Pancreas (tissue), 10 donors: Measurements from ENCODE around the gene UTP3. TPM values are rescaled to one million over a fixed set of nuclear protein-coding genes. Genes with fewer than 3 reads are reported as not detected.
"Not testable (repeated sequence)": the region's sequence is repeated elsewhere in the genome, so short reads cannot be mapped to it uniquely, and the experiment has no call there.

Experiments used
- ATAC-seq, 4 donors: fragments of 200-7000 bp; cut with Tn5 transposase; one replicate each; pipeline versions ENCODE4 v1.8.0 to v1.9.1; 2020; ENCODE audit warnings: mild to moderate bottlenecking in 4 of 4, moderate library complexity in 4 of 4
- DNase-seq, 6 donors: peaks; one replicate each; pipeline ENCODE4 v3.0.0-alpha.2; 2020
- FAIRE-seq: peaks from 2 replicates; lab custom pipeline; 2012; peaks lifted over from hg19 to GRCh38; lab: Jason Lieb, UNC
- H3K27ac ChIP-seq, 4 donors: fragments of 200-600 bp; sonication (generic); 1 replicate in 3 of 4; 2 replicates in 1 of 4; pipeline versions ENCODE4 v1.5.0 to v1.8.0; 2020
- H3K27me3 ChIP-seq, 4 donors: fragments of 200-600 bp; one replicate each; pipeline ENCODE4 v1.8.0; 2021
- H3K36me3 ChIP-seq, 3 donors: fragments of 200-600 bp; sonication (generic) in 1 of 3; one replicate each; pipeline versions ENCODE4 v1.5.0 to v1.8.0; 2020 to 2021
- H3K4me1 ChIP-seq, 3 donors: fragments of 200-600 bp; one replicate each; pipeline ENCODE4 v1.8.0; 2021
- H3K4me3 ChIP-seq, 4 donors: fragments of 200-600 bp; sonication (generic) in 2 of 4; one replicate each; pipeline versions ENCODE4 v1.5.0 to v1.8.0; 2020 to 2021
- H3K9me3 ChIP-seq, 4 donors: fragments of 200-600 bp; one replicate each; pipeline ENCODE4 v1.8.0; 2021
- WGBS, 2 donors: extraction: QIAGEN DNeasy Blood & Tissue Kit; methylation state at CpG; one replicate each; pipeline ENCODE4 v1.1.7; 2013; 5-methylcytosine and 5-hydroxymethylcytosine counted together
- intact Hi-C, 3 donors: fragments of 100-400 bp; cut with DNase I; formaldehyde crosslinking; loops; one replicate each; pipeline versions ENCODE4 v1.11.1 to v1.14.2; 2022
- polyA plus RNA-seq, 2 donors: library from polyadenylated mRNA; stranded (reverse); fragments of 200-250 nt; gene quantifications; one replicate each; pipeline ENCODE4 v1.2.3, GENCODE V29; 2013
- total RNA-seq, 6 donors: library from RNA; stranded (reverse); fragmentation: NEBNext Ultra II Directional in 4 of 6; extraction: Animal tissue kit (Norgen Biotek cat#: 25700) in 4 of 6; gene quantifications; one replicate each; pipeline versions ENCODE4 v1.2.1 to v1.2.4, GENCODE V29; 2021 to 2023
- TF ChIP-seq, protein P1 (sequence below), 4 donors: fragments of 200-600 bp; sonication (generic) in 3 of 4; IDR thresholded peaks; one replicate each; pipeline versions ENCODE4 v1.5.0 to v1.8.0; 2021; ENCODE audit warnings: antibody characterized with exemption in 4 of 4
- donor health status: healthy with polysubstance abuse.
- donor health status: DM: no; HTN: no; CAD: no; lungs with moderate emphysema.
- donor health status: DM: no; HTN: no; CAD: no.
- donor health status: control.
- donor health status: control.
- donor health status: Bipolar disorder and iron deficiency.
- donor health status: DM: yes; HTN: yes; CAD: no.
- donor health status: DM: no; HTN: no; CAD: no.
- donor health status: DM: no; HTN: no; CAD: no.
- donor health status: DM: yes; HTN: yes; CAD: no.

Gene UTP3
- total and polyA plus RNA-seq, 8 donors, result 6.5 to 15.4 (median 10.5) TPM

DNA sequence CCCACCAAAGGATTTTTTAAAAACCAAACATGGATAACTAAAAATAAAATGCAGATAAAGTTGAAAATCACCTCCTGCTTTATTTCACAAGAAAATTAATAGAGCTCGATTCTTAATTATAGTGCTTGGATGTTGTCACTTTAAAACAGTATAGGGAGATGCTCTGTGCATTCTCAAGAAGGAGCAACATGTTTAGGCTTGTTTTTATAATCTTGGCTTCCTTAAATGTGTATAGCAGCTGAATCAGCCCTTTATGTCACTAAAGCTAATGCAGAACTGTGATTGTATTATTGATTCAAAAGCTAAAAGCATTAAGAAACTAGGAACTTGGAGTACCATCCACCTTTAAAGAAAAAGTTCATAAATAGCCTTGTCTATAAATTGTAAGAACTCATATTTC lies 12.9 kb downstream of the UTP3 start:
- no peak for DNase-seq
- no peak for ATAC-seq
- 71 to 80% methylated on average over 1 of the region's 1 CpG for WGBS, 2 donors

GRCh38 chr4:70702592-70702991 lies 14.3 kb downstream of the UTP3 start:
- H3K27ac ChIP-seq, DNase-seq, H3K4me3 ChIP-seq, H3K27me3 ChIP-seq, intact Hi-C loops, H3K36me3 ChIP-seq, ATAC-seq, FAIRE-seq, H3K9me3 ChIP-seq: not testable (repeated sequence)
- 42 to 45% methylated on average over 2 of the region's 2 CpGs for WGBS, 2 donors
- peaks cover 4 to 19% (median 12%) of the 10 kb centered on the region in 3 donors for H3K4me1 ChIP-seq

More for the DNA sequence above, 12.9 kb downstream of the UTP3 start:
- no peak overlapping the region for H3K27ac ChIP-seq
- no peaks in the 10 kb centered on the region for H3K27me3 ChIP-seq
- no peak overlapping the region for H3K4me3 ChIP-seq
- TF ChIP-seq, protein P1, sequence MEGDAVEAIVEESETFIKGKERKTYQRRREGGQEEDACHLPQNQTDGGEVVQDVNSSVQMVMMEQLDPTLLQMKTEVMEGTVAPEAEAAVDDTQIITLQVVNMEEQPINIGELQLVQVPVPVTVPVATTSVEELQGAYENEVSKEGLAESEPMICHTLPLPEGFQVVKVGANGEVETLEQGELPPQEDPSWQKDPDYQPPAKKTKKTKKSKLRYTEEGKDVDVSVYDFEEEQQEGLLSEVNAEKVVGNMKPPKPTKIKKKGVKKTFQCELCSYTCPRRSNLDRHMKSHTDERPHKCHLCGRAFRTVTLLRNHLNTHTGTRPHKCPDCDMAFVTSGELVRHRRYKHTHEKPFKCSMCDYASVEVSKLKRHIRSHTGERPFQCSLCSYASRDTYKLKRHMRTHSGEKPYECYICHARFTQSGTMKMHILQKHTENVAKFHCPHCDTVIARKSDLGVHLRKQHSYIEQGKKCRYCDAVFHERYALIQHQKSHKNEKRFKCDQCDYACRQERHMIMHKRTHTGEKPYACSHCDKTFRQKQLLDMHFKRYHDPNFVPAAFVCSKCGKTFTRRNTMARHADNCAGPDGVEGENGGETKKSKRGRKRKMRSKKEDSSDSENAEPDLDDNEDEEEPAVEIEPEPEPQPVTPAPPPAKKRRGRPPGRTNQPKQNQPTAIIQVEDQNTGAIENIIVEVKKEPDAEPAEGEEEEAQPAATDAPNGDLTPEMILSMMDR (IDR thresholded peaks at IDR 0.05), result no peak
- no peaks in the 10 kb centered on the region for H3K36me3 ChIP-seq
- no peak for FAIRE-seq
- peaks cover 0 to 6% (median under 1%) of the 10 kb centered on the region in 3 donors for H3K4me1 ChIP-seq
- intact Hi-C loops, result no loop called here
- H3K9me3 ChIP-seq, result no peaks in the 10 kb centered on the region

- ATAC-seq (peak in 2 of 4 donors; percentile 15 to 61), DNase-seq (no peak), FAIRE-seq (peak; percentile 17)
- 1% methylated on average over 11 of the region's 11 CpGs for WGBS, 2 donors
- peak overlapping the region; percentile 78 to 98 (median 94) for H3K27ac ChIP-seq
- TF ChIP-seq, protein P1 (IDR thresholded peaks at IDR 0.05), result no peak
- intact Hi-C loops, result no loop called here
- H3K4me3 ChIP-seq, result peak overlapping the region; percentile 60 to 95 (median 89)
- H3K27me3 ChIP-seq, result no peaks in the 10 kb centered on the region
- no peaks in the 10 kb centered on the region for H3K9me3 ChIP-seq
- no peaks in the 10 kb centered on the region for H3K36me3 ChIP-seq
- peaks cover 7 to 21% (median 12%) of the 10 kb centered on the region in 3 donors for H3K4me1 ChIP-seq
These were observed 15.4 kb downstream of the UTP3 start for GRCh38 chr4:70703619-70704214.

DNA sequence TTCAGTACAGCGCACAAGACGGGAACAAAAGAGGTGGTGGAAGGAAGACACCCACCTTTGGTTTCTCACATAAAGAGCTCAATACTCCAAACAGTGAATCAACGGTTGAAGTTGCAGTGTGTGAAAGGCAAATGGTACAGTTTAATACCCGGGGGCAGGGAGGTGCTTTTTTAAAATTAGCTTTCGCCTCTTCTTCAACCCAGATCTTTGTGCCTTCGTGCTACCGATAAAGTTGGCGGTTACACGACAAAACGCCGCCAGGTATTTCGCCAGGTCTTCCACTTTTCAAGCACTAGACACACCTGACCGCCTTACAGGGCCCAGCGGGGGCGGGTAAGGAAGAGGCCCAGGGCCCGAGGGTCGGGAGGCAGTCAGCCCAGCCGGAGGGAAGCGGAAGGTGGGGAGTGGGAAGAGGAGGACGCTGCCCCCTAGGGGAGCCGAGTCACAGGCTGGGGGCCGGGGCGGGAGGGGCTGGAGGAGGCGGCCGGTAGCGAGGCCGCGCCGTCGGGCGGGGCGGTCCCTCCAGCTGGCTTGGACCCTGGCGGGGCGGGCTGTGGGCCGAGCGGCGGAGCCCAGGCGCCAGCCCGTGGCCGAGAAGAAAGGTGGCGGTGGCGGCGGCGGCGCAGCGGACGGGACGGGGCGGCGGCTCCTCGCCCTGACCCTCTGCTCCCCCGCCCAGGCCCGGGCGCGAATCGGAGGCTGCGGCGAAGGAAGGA lies 16.0 kb downstream of the UTP3 start:
- FAIRE-seq (no peak), DNase-seq (peak; percentile 81 to 91 (median 86)), ATAC-seq (peak; percentile 80 to 86 (median 84))
- TF ChIP-seq, protein P1 (IDR thresholded peaks at IDR 0.05), result peak in 1 of 4 donors; percentile 22
- Histone ChIP-seq H3K4me1 (peaks cover 11 to 26% (median 12%) of the 10 kb centered on the region in 3 donors), H3K27ac (peak overlapping the region; percentile 78 to 98 (median 94)), H3K27me3 (no peaks in the 10 kb centered on the region), H3K36me3 (no peaks in the 10 kb centered on the region), H3K4me3 (peak overlapping the region; percentile 60 to 95 (median 89)), H3K9me3 (no peaks in the 10 kb centered on the region)
- intact Hi-C loops, result no loop called here
- WGBS, 2 donors, result 0 to 1% methylated on average over 45 to 58 of the region's 58 CpGs

- FAIRE-seq (no peak), ATAC-seq (peak; percentile 7 to 56 (median 29)), DNase-seq (no peak)
- peak overlapping the region; percentile 78 to 98 (median 94) for H3K27ac ChIP-seq
- WGBS, 2 donors, result 1% methylated on average over 39 of the region's 39 CpGs; no CpG with 5 or more reads in 1 of the 2 donors
- peaks cover 12 to 31% (median 16%) of the 10 kb centered on the region in 3 donors for H3K4me1 ChIP-seq
- intact Hi-C loops, result no loop called here
- H3K36me3 ChIP-seq, result no peaks in the 10 kb centered on the region
- peak overlapping the region; percentile 60 to 95 (median 89) for H3K4me3 ChIP-seq
- TF ChIP-seq, protein P1 (IDR thresholded peaks at IDR 0.05), result no peak
- no peaks in the 10 kb centered on the region for H3K27me3 ChIP-seq
- no peaks in the 10 kb centered on the region for H3K9me3 ChIP-seq
These were observed 16.5 kb downstream of the UTP3 start for GRCh38 chr4:70704931-70705182.
